ENCODE measurements around the gene CCDC24.

- no peak for TF ChIP-seq ZBTB33 (IDR thresholded peaks at IDR 0.05)
- no peak for TF ChIP-seq ATF3 (IDR thresholded peaks at IDR 0.05)
- no peak for TF ChIP-seq CTCF (IDR thresholded peaks at IDR 0.05; ENCODE audit: low read depth, low read length, missing input control)
- TF ChIP-seq REST (IDR thresholded peaks at IDR 0.05), result no peak
- no peak for TF ChIP-seq EGR1 (IDR thresholded peaks at IDR 0.05; ENCODE audit: low read depth in 2 of 2)
Observed at GRCh38 chr1:43965316-43965715, 26.1 kb upstream of the CCDC24 start.
